Measurements from ENCODE around the gene MSH2. TPM values are rescaled to one million over a fixed set of nuclear protein-coding genes. Genes with fewer than 3 reads are reported as not detected.

The MSH2 gene
- total RNA-seq, 2 experiments from 2014 or later, result 57.0 to 59.1 TPM

DNA sequence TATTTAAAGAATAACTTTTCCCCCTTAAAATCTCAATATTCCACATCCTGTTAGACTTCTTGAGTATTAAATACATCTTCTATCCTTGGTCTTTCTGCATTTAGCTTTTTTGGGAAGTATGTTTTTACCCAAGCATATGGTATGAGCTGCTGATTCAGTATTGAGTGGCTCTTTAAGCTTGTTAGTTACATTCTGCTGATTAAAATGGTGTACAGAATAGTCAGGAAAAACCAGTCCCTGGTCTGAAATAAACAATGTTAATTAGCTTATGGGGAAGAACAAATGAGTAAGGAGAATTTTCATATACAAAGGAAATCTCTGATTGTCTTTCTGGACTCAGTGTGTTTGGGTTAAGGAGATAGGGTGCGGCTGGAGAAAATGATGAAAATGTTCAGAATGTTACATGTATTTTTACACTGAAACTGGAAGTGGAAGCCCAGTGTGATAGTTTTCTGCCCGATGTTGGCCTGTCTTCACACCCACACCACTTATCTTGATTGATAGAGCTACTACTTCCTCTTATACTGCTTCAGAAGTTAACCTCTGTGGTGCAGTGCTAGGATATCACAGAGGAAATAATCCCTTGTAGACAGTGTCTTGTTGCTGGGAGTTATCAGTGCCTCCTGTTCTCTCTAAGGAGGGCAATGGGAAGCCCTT is 84.0 kb downstream of the MSH2 start:
- CTCF ChIA-PET, result no interaction called here
- no peak for DNase-seq

DNA sequence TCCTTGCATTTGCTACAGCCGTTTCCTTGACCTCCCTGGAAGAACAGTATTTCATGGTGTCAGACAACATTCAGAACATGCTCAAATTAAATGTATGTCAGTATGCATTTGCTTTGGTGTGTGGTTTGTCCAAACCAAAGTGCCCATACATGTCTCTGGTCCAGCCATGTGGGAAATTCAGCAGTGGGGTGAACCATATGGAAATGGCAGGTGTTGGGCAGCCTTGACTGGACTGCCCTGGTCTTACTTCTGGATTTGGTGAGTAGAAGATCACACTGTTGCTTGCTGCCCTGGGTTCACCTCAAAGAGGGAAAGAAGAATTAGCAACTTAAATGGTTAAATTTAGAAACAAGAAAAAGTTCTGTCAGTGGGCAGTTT is 84.5 kb downstream of the MSH2 start:
- ChIA-PET CTCF (no interaction called here), POLR2A (no interaction called here)
- DNase-seq, result no peak
- Mint-ChIP-seq H3K27me3 (no peaks in the 10 kb centered on the region), H3K4me1 (ENCODE audit: low read depth) (peaks cover 10% of the 10 kb centered on the region), H3K36me3 (peaks cover 19% of the 10 kb centered on the region), H3K9me3 (peaks cover 1% of the 10 kb centered on the region), H3K4me3 (no peak overlapping the region), H3K27ac (no peak overlapping the region)
- intact Hi-C loops (cut with micrococcal nuclease), result no loop called here

More for the DNA sequence above, 84.0 kb downstream of the MSH2 start:
- Mint-ChIP-seq H3K4me1 (ENCODE audit: low read depth) (peaks cover 10% of the 10 kb centered on the region), H3K4me3 (no peak overlapping the region), H3K36me3 (peaks cover 23% of the 10 kb centered on the region), H3K27ac (no peak overlapping the region), H3K9me3 (no peaks in the 10 kb centered on the region), H3K27me3 (no peaks in the 10 kb centered on the region)
- POLR2A ChIA-PET, result no interaction called here
- intact Hi-C loops (cut with micrococcal nuclease), result no loop called here

DNA sequence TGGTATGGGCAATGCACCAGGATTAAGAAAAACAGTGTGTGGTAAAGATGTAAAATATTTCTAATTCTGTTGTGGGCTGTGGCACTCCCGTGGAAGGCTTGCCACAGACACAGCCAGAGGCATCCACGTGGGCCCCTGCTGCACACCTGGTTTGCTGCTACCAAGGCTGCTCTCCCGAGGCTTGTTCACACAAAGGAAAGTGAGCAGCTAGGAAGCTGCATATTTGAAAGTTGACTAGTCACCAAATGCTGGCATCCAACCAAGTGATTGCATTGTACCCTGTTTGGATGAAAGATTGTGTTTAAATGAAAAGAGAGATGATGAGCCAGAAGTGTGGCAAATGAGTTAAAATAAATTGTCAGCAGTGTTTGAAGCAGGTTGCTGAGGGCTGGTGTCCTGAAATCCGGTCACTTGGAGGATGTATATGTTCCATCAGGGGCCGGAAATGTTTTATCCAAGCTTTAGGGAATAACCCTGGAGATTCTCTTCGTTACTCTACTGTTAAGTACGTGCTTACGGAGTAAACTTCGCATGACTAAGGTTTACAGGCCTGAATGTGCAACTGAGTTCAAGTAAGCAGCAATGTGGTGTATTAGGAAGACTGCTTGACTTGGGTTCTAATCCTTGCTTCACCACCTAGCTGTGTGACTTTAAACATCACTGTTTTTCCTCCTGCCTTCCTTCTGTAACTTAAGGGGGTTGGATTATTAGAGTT is 86.1 kb downstream of the MSH2 start:
- intact Hi-C loops (cut with micrococcal nuclease), result no loop called here
- Mint-ChIP-seq H3K4me1 (ENCODE audit: low read depth) (peaks cover 10% of the 10 kb centered on the region), H3K27ac (no peak overlapping the region), H3K9me3 (peaks cover 3% of the 10 kb centered on the region), H3K36me3 (peaks cover 9% of the 10 kb centered on the region), H3K27me3 (no peaks in the 10 kb centered on the region), H3K4me3 (no peak overlapping the region)
- ChIA-PET CTCF (interaction anchor here (0.9 to 1.1 kb wide), 2 partner anchors 32 to 279 kb away, joined by 3 read pairs; no protein-coding TSS in a partner anchor), POLR2A (no interaction called here)
- no peak for DNase-seq

DNA sequence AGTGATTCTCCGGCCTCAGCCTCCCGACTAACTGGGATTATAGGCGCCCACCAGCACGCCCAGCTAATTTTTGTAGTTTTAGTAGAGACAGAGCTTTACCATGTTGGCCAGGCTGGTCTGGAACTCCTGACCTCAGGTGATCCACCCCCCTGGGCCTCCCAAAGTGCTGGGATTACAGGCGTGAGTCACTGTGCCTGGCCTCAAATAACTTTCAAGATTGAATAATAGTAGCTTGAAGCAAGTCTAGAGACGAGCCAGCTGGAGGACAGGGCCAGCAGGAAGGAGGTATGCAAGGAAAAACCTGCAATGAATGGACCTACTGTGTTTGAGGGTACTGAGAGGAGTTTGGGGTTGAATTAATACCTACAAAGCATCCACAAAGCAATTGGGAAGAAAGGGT is 87.5 kb downstream of the MSH2 start:
- Mint-ChIP-seq H3K36me3 (peaks cover 5% of the 10 kb centered on the region), H3K4me1 (ENCODE audit: low read depth) (peaks cover 10% of the 10 kb centered on the region), H3K27me3 (no peaks in the 10 kb centered on the region), H3K4me3 (no peak overlapping the region), H3K27ac (no peak overlapping the region), H3K9me3 (peaks cover 3% of the 10 kb centered on the region)
- intact Hi-C loops (cut with micrococcal nuclease), result no loop called here
- CTCF ChIA-PET, result interaction anchor here (0.5 kb wide), 1 partner anchor 78 kb away, joined by 5 read pairs; no protein-coding TSS in a partner anchor
- DNase-seq, result no peak
- POLR2A ChIA-PET, result no interaction called here

GRCh38 chr2:47493317-47494035 is 90.5 kb downstream of the MSH2 start:
- Mint-ChIP-seq H3K9me3 (peaks cover 3% of the 10 kb centered on the region), H3K4me3 (no peak overlapping the region), H3K27me3 (no peaks in the 10 kb centered on the region), H3K36me3 (no peaks in the 10 kb centered on the region), H3K4me1 (ENCODE audit: low read depth) (no peaks in the 10 kb centered on the region), H3K27ac (no peak overlapping the region)
- DNase-seq, result no peak
- CTCF ChIA-PET, result interaction anchor here (1.4 kb wide), 1 partner anchor 158 kb away, joined by 3 read pairs; no protein-coding TSS in a partner anchor
- POLR2A ChIA-PET, result no interaction called here
- intact Hi-C loops (cut with micrococcal nuclease), result no loop called here

DNA sequence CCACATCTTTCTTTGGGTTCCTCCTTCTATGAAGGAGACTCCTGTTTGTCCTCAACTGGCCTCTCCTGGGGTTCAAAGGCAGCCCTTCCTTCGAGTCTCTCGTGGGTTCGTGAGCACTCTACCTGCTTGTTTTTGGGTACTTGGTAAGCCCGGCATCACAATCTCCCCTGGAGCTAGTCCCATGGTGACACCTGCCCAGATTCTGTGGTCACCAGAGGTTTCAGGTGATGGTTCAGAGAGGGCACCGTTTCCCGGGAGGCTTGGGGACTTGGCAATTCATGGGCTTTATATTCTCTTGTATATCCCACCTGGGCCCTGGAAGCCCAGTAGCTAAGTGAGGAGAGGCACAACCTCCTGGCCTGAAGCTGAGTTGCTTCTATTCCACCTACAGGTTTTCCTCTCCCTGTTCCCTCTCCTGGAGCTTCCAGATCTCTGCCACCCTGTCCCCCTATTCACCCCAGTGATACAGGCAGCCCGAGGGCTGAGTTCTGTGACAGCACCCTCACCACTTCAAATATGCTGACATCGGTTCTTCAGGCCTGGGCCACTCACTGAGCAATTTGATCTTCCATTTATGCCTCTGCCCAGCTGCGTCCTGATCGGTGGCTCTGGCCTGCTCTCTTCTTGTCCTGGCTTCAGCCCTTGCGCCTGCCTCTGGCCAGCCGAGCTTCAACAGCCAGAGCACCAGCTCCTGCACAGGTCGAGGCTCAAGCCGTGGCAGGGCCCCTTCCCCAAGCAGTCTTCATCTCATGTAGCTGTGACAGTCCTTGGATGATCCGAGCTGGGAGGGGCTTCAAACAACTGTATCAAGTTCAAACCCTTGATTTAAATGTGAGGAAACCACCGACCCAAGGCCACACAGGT is 91.5 kb downstream of the MSH2 start:
- POLR2A ChIA-PET, result interaction anchor here (0.6 kb wide), 1 partner anchor 9 kb away, joined by 3 read pairs; no protein-coding TSS in a partner anchor
- Mint-ChIP-seq H3K27ac (no peak overlapping the region), H3K27me3 (no peaks in the 10 kb centered on the region), H3K4me3 (no peak overlapping the region), H3K9me3 (peaks cover 8% of the 10 kb centered on the region), H3K4me1 (ENCODE audit: low read depth) (no peaks in the 10 kb centered on the region), H3K36me3 (peaks cover 4% of the 10 kb centered on the region)
- DNase-seq, result no peak
- CTCF ChIA-PET, result interaction anchor here (1.4 kb wide), 1 partner anchor 159 kb away, joined by 3 read pairs; no protein-coding TSS in a partner anchor
- intact Hi-C loops (cut with micrococcal nuclease), result no loop called here

DNA sequence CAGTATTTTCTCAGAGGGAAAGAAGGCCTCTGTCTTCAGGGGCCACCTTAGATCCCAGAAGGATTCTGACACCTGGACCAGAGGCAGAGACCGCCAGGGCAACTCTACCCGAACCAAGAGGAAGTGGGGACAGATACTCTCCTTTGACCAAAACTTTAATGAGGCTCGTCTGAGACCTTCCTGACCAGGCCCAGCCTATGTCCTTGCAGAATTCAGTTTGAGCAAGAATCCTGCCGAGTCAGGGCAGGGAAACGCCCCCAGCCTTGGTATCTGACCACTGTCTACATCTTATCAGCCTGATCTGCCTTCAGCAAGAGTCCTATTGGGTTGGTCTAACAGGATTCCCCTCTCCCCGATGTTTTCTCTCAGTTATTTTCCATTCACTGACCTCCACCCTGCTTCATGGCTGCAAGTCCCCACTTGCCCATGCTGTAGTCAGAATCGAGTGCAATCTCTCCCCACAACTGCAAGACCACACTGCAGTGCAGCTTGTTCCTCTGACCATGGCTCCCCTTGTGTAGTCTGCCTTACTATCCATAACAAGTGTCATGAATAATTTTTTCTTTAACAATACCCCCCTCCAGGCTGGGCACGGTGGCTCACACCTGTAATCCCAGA is 95.0 kb downstream of the MSH2 start:
- intact Hi-C loops (cut with micrococcal nuclease), result no loop called here
- no peak for DNase-seq
- Mint-ChIP-seq H3K27ac (no peak overlapping the region), H3K4me1 (ENCODE audit: low read depth) (peaks cover 5% of the 10 kb centered on the region), H3K9me3 (peaks cover 14% of the 10 kb centered on the region), H3K36me3 (peaks cover 12% of the 10 kb centered on the region), H3K4me3 (no peak overlapping the region), H3K27me3 (peaks cover 1% of the 10 kb centered on the region)
- ChIA-PET POLR2A (no interaction called here), CTCF (no interaction called here)

- Mint-ChIP-seq H3K4me3 (no peak overlapping the region), H3K27ac (no peak overlapping the region), H3K4me1 (ENCODE audit: low read depth) (peaks cover 5% of the 10 kb centered on the region), H3K36me3 (peaks cover 12% of the 10 kb centered on the region), H3K27me3 (peaks cover 1% of the 10 kb centered on the region), H3K9me3 (peaks cover 14% of the 10 kb centered on the region)
- intact Hi-C loops (cut with micrococcal nuclease), result no loop called here
- CTCF ChIA-PET, result no interaction called here
- POLR2A ChIA-PET, result no interaction called here
- no peak for DNase-seq
Observed at GRCh38 chr2:47499093-47499492, 96.1 kb downstream of the MSH2 start.

DNA sequence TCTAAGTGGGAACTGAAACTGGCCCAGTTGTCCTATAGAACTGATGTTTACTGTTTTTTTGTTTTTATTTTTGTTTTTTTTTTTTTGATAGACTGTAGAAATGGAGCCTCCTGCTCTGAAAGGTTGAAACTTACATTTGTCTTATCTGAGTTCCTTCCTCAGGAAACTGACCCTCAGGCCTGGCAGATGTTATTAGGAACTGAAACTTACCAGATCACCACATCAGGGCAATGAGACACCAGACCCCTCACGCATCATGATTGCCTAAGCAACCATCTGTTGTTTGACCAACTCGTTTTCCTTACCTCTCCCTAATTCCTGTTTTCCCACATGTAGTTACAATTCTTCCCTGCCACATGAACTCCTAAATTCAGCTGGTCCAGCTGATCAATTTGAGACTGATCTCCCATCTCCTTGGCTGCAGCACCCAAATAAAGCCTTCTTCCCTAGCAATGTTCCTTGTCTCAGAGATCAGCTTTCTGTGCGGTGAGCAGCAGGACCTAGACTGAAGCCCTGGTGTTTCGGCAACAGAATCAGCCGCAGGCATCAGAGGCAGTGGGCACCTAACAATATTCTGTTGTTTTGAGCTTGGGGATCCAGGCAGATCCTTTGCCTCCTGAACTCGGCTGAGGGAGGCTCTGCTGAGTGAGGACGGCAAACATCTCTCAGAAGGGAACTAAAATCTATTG is 96.8 kb downstream of the MSH2 start:
- peaks cover 20% of the 10 kb centered on the region for H3K9me3 Mint-ChIP-seq
- H3K4me3 Mint-ChIP-seq, result no peak overlapping the region
- H3K27ac Mint-ChIP-seq, result no peak overlapping the region
- intact Hi-C loops (cut with micrococcal nuclease), result no loop called here
- ChIA-PET POLR2A (no interaction called here), CTCF (no interaction called here)
- H3K27me3 Mint-ChIP-seq, result peaks cover 1% of the 10 kb centered on the region
- H3K4me1 Mint-ChIP-seq (ENCODE audit: low read depth), result peaks cover 5% of the 10 kb centered on the region
- no peak for DNase-seq
- peaks cover 14% of the 10 kb centered on the region for H3K36me3 Mint-ChIP-seq

DNA sequence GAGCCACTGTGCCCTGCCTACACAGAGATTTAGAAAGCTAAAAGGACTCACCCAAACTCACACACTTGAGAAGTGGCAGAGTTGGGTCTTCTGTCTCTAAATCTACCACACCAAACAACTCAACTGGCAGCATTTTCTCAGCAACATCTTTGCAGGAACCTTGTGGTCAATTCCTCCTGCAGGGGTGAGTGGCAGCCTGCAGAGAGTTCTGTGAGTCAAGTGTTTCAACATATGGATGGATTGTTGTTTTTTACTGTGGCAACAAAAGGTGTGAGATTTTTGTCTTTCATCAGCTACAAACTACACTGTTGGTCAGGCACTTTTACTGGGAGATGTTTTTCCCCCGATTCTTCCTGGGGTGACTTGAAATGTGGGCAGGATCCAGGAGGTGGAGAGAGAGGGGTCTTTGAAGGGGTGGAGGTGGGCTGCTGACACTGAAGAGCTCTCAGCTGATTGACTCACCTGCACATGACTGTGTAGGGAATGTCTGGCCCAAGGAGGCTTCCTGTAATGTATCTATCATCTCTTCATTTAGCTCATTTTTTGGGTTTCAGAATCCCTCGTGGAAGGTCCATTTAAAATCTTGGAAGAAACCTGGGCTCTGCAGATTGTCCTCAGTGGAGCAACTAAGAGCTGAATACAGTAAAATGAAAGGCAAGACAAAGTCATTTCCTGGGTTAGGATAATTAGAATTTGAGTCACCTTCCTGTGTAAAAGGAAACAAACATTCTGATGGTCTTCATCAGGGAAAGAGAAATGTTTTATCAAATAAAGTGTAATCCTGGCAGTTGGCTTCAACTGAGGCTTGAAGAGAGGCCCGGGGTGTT is 98.6 kb downstream of the MSH2 start:
- peak; percentile 15 for DNase-seq
- Mint-ChIP-seq H3K27ac (peak overlapping the region; percentile 18), H3K4me3 (no peak overlapping the region), H3K4me1 (ENCODE audit: low read depth) (peaks cover 5% of the 10 kb centered on the region), H3K27me3 (peaks cover 1% of the 10 kb centered on the region), H3K36me3 (peaks cover 16% of the 10 kb centered on the region), H3K9me3 (peaks cover 33% of the 10 kb centered on the region)
- ChIA-PET CTCF (no interaction called here), POLR2A (no interaction called here)
- intact Hi-C loops (cut with micrococcal nuclease), result no loop called here
